Amniotic stem cell (primary cell): ENCODE data around the gene YBX2.

Experiments
- DNase-seq: peaks from one replicate; lab custom pipeline; 2025; lab: John Stamatoyannopoulos, UW

YBX2 gene

GRCh38 chr17:7243453-7243729, 51.0 kb downstream of the YBX2 start:
- DNase-seq = no peak

GRCh38 chr17:7242717-7243452, 51.6 kb downstream of the YBX2 start:
- DNase-seq = peak; percentile 79

DNA sequence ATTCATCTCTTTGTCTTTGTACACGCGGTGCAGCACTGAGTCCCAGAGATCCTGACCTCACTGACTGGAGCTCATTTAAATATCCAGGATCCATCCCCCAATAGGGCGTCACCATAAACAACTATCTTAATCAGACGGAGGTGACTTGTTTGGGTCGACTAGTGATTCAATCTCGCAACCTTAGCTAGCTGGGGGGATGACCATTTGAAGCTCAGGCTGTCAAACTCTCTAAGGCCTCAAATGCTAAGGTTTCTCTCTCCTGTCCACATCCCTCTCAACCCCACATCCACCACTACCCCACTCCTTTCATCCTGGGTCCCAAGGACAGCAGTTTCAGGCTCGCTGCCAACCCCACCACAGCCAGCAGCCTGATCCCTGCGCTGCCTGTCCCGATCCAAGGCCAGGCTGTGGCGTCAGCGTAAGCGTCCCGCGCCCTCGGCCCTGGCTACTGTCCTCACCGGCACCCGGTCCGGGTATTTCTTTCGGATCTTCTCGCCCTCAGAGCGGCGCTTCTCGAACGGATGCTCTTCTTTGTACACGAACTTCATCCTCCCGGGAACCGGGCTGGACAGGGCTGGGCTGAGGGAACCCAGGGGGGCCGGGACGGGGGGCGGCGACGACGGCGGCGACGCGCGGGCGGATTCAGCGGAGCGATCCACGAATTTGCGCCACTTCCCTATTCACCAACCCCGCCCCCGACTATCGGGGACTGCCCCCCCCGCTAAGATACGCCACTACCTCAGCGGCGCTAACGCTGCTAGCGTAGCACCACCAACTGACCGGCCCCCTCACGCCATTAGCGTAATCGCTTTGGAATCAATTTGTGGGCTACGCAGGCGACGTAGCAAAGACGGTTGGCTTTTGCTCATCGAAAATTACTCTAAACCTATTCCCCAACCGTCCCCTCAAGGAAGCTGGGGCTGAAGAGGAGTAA, 52.4 kb downstream of the YBX2 start, which contains the start of gene GABARAP:
GABARAP (minus strand) TSS at position 667 of the 934 bp plus-strand sequence; CDS start at position 548, 119 bp downstream.
- peak; percentile 77 for DNase-seq

GRCh38 chr17:7241090-7241733, 53.2 kb downstream of the YBX2 start:
- DNase-seq = no peak

DNA sequence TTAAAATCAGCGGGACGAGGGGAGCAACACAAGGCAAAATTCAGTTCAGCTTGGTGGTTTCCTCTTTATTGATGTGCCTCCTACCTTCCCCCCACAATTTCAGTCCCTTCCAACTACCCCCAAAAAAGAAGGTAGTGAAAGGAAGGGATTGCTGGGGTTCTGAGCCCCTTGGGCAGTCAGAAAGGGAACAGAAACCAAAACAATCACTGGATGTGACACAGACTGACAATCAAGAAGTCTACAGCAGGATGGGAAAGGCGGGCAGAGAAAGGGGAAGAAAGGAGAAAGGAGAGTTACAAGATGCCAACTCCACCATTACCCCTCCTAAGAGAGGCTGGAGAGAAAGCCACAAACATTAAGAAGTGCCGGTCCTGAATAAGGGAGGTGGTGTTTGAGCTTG, 54.1 kb downstream of the YBX2 start:
- DNase-seq = no peak

GRCh38 chr17:7239091-7240027, 55.1 kb downstream of the YBX2 start, which contains the start of gene PHF23:
PHF23 (minus strand) TSS chr17:7239457; CDS start chr17:7239279, 178 bp downstream.
- peak; percentile 99 for DNase-seq

DNA sequence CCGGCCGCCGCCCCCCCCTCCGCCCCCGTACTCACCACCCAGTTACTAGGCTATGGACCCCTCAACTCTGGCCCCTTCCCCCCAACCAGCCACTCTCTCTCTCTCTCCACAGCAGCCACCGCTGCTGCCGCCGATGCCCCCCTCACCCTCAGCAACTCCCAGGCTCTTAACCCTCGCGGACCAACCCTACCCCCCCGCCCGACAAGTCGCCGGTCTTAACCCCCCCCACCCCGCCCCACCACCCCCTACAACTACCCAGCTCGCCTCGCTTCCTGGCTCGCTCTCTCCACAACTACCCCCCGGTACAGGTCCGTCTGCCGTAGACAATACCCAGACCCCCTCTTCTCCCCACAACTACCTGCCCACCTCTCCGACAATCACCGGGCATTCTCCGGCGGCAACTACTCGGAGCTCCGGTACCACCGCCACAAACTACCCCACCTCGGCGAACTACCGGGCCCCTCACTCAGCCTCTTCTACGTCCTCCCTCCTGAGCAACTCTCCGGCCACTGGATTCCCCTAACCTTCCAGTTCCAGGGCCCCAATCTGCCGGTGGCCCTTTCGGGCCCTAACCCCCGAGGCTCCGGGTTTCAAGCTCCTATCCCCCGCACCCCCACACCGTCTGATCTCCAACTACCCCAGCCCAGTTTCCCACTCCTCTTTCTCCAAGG, 55.9 kb downstream of the YBX2 start:
- no peak for DNase-seq
